GM19099 (cell line): ENCODE data around the gene SORCS1.

Source experiments
- POLR2A ChIP-seq: IDR thresholded peaks from 3 replicates; pipeline ENCODE4 v1.6.1; 2011; ENCODE audit warnings: low read depth; ENCODE audit not compliant: insufficient read length; ENCODE audit errors: extremely low read depth

The SORCS1 gene

DNA sequence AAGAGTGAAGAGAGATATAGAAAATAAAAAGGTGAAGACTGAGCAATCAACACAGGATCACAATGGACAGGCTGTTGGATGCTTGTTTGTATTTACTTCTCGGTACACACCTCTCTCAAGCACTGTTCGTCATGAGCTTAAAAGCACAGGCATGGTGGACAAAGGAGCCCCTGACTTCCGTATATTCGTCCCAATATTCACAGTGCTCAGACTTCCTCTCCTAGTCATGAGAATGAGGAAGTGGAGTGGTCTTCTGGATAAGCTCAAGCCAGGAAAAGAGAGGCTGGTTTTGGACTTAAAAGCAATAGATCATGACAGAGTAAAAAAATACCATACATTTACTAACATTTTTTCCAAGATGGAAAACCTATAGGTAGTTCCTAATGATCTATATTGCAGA lies 172.5 kb downstream of the SORCS1 start:
- no peak for TF ChIP-seq POLR2A

DNA sequence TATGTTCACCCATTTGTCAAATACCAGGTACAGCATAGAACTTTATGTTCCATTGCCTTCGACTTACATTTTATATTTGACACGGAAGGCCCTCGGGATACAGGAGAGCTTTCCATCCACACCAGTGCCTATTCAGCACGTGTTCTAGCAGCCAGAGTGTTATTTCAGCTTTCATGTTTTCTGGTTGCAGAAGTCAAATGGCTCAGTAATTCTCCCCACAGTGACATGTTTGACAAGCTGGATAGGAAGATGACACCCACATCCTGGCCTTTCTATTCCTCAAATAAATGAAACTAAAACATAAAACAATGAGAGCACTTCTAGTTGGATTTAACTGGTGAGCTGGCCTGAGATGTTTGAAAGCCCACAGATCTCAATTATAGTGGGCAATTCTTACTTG lies 173.4 kb downstream of the SORCS1 start:
- no peak for TF ChIP-seq POLR2A

DNA sequence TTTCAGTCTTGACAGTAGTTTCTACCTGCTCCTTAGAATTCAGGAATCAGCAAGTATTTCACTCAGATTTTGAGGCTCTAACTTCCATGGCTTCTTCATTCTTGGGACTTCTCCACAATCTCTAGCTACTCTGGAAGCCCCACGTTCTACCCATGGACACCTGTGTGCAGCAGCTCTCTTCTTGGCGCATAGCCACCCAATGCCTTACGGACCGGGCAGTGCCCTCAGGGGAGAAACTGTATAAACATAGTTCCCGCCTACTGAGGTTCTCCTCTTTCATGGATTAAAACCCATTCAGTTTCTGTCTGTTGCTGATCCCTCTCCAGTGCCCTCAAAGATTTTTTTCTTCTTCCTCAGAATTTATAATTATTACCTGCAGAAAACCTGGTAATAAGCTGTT lies 177.1 kb downstream of the SORCS1 start:
- no peak for TF ChIP-seq POLR2A

DNA sequence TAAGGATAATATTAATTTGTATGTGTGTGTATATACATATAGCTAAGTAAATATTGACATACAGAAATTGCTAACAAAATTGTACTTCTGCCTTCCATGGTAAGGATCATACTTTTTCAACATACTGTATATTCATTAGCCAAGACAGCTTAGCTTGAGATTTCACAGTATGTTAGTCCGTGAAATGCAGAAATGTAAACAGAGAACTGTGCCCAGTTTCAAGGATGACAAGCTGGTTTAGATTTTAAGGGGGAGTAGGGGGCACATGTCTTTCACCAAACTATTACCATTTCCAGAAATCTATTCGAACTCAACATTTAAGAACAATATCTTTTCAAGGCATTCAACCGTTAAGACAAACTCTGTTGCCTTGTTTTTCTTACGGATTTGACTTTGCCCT lies 182.2 kb downstream of the SORCS1 start:
- TF ChIP-seq POLR2A, result no peak

DNA sequence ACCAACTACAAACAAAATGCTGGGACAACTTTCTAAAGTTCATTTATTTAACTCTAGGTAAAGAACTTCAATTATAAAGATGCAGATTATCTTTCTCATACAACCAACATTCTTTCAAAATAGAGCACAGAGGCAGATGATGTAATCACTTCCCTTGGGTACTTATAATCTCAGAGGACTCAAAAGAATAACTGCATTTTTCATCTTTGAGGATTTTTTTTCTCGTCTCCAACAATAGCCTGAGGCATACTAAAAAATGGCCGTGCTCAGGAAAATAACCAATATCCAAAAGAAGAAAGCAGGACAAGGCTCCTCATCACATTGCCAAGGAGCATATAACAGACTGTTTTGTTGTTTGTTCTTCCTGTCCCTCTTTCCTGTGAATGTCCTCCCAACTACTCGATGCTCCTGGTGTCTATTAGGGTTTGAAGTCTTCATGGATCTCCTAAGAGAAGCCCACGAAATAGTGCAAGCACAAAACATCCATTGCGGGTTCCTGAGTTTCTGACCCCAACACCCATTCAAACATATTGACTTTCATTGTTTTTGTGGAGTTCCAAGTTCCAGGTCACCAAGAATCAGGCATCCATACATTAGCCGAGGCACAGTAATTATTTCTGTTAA lies 182.9 kb downstream of the SORCS1 start:
- no peak for TF ChIP-seq POLR2A

DNA sequence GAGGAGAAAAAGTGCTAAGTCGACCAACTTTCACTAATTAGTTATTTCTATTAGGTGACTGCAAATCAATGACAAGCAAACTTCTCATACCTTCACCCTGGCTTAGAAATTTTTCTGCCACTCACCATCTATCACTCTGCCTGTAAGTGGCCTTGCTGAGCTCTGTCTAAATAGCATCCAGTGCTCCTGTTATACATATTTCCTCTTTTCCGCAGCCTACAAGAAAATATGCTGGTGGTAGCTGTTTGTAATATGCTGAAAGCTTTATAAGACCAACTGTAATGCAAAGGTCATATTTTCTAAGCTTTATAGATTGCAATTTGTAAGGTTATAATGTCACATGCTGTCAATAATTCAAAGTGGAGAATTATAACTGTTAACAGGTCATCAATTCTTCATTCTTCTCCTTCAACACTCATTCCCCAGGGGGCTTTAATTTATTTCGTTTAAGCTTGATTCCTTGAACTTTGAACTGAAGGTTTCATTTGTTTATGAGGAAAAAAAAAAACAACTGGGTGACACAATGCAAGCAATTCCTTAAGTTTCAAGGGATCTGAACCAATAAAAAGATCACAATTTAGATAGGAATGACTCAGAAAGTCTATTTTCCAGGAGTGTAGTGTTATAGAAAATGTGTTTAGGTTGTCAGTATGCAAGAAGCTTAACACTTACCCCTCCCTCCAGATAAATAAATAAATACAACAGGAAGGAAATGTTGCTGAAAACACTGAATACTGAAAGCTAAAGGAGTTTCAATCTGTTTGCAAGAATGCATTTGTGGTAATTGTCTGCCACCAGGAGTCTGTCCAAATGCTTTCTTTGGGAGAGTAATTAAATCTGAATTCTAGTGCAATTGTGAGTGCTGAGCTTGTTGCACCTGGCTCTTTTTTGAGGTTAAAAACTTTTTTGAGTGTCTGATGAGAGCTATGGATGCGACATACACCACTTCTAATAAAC lies 183.7 kb downstream of the SORCS1 start:
- no peak for TF ChIP-seq POLR2A

DNA sequence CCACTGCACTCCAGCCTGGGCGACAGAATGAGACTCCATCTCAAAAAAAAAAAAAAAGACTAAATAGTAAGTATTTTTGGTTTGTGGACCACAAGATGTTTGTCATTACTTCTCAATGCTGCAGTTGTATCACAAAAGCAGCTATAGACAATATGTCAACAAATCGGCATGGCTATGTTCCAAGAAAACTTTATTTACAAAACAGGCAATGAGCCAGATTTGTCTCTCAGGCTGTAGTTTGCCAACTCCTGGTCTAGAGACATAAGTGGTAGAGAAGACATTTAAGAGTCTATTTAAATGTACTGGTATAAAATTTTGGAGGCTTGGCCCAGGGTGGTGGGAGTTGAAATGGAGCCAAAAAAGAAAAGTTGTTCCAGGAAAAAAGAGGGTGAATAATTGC lies 185.8 kb downstream of the SORCS1 start:
- TF ChIP-seq POLR2A, result no peak

DNA sequence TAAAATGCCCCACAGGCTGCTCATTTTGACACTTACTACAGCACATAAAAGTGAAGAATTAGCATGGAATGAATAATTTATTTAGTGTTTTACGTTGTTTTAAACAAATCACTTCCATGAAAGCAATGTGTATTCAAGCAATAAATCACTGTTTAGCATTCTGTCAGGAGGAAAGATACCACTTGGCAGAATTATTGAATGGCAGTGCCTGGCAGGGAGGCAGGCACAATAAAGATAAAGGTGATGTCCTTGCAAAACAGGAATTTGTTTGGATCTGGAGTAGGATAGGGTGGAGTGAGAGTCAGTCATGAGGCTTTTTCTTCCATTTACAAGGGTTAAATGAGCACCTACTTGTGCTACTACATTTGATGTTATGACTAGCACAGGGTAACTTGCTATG lies 190.8 kb downstream of the SORCS1 start:
- no peak for TF ChIP-seq POLR2A

DNA sequence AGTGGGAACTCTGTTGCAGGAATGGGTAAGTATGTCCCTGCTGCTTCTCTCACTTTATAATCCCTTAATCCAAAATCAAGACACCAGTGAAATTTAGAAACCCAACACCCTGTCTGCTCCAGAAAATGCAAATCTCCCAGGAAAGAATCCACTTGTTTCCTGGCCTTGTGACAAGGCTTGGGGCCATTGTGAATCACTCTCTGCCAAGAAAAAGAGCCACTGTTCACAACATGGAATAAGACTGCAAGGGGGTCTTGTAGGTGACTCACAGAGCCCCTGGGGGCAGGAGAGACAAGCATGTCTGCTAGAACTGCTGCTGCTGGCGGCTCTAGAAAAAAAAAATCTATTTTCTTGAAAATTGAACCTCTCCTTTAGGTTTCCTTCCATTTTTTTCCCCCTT lies 191.2 kb downstream of the SORCS1 start:
- no peak for TF ChIP-seq POLR2A

DNA sequence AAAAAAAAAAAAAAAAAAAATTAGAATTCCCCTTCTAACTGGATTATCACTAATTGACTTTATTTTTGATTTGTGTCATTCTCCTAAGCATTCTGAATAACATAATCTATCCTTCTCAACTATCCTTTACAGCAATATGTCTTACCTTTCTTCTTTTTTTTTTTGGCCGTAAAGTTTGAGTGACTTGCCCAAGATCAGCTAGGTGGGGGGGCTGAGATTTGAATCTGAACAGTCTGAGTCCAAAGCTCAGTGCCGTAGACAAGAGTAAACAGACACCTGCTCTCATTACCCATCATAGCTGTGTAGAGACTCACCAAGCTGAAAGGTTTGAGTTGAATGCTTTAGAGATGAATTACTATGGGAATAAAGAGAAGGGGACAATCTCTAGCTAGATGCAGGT lies 192.1 kb downstream of the SORCS1 start:
- no peak for TF ChIP-seq POLR2A

DNA sequence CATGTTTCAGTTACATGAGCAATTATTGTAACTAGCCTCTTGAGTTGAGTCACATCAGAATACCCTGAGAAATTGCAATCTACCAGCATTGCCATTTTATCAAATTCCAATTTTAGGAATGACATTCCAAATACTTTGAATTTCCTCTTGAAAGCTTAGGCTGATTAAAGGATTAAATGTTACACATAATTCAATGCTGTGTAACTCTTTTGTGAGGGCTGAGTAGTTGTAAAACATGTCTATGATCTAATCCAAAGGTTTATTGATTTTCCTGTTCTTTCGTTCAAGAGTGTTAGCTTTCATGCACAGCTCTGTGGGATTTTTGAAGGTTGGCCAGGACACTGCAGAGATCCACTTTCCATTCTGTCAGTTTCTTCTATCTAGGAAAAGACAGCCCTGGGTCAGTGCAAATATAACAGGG lies 193.1 kb downstream of the SORCS1 start:
- no peak for TF ChIP-seq POLR2A

DNA sequence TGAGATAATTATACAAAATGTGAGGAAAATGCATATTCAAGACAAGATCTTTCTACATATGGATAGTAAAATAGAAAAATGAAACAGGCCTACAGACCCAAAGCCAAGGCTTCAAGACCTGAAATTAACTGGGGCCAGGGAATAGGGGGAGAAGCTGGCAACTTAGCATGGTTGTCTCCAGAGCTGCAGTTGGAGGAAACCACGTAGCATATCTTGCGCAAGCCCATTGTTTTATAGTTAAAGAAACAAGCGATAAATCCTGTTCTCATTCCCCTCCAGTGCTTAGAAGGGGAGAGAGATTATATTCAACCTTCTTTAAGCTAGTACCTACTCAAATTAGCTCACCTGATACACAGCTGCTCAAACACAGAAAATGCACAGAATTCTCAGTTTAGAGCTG lies 197.1 kb downstream of the SORCS1 start:
- no peak for TF ChIP-seq POLR2A

DNA sequence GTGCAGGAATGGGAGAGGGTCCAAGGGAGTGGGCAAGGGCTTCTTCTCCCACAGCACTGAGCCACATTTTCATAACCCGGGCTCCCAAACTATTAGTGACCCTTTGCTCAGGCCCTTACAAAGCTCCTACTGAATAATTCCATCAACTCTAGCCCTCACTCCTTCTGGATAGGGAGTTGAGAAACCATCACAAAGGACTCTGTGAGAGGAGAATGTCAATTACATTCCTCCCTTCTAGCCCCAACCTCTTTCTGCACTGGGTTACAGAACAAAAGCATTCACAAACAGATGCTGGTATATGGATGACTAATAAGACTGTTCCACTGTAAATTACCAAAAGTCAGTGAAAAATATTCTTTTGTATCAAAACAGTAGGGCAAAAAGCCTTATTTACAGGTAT lies 203.7 kb downstream of the SORCS1 start:
- TF ChIP-seq POLR2A, result no peak

DNA sequence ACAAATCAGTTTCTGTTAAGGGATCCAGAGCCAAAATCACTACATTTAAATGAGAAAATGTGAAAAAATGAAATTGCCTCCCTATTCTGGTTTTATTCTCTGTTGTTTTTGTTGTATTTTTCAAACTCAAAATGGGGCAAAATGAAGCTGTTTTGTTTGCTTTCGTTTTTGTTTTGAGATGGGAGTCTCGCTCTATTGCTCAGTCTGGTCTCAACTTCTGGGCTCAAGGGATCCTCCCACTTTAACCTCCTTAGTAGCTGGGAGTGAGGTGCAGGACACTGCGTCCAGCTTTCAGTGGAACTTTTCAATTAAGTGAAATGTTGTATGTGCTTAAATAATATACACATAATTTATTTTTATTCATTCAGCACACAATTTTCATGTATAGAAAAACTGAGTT lies 205.0 kb downstream of the SORCS1 start:
- no peak for TF ChIP-seq POLR2A

DNA sequence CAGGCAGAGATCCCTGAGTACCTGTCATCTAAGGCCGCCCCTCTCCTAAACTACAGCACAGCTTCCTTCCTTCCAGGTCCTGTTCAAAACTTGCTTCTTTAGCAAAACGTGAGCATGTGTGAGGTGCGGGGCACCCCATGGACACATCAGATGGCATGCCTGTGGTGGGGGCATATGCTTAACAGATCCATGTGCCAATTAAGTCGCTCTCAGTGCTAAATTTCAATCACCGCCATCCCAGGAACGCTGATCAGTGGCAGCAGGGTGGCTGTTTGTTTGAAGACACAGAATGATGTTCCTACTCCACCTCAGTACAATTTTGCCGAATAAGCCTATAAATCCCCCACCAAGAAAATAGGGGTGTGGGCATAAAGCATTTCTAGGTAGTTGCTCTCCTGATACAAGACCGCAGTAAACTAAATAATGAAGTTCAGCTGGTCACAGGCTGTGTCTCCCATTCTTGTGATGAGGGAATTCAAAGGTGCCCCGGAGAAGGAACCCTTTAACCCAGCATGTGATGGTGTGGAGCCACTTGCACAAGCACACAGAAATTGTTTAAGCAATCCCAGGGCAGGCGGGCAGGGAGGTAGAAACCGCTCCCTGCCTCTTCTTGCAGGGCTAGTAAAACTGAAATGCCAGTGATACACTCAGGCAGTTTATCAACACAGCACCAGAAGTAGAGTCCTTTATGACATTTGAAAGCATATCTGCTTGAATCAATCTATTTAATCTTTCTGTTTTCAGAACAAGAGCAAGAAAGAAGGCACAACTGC lies 205.7 kb downstream of the SORCS1 start:
- TF ChIP-seq POLR2A, result no peak
